ACHN (cell line): ENCODE measurements around the gene CACTIN.
"Not testable (repeated sequence)": the region's sequence is repeated elsewhere in the genome, so short reads cannot be mapped to it uniquely, and the experiment has no call there.

Source experiments
- DNase-seq: peaks from one replicate; pipeline ENCODE4 v3.0.0-alpha.2; 2015
- in situ Hi-C: cut with HindIII; loops from 2 replicates; pipeline ENCODE4 v1.10.0; 2017; ENCODE audit warnings: low sequenced_read_pairs, low pct_ligation_motif_present, low pct_unique_long_range_greater_than_20kb

The CACTIN gene

DNA sequence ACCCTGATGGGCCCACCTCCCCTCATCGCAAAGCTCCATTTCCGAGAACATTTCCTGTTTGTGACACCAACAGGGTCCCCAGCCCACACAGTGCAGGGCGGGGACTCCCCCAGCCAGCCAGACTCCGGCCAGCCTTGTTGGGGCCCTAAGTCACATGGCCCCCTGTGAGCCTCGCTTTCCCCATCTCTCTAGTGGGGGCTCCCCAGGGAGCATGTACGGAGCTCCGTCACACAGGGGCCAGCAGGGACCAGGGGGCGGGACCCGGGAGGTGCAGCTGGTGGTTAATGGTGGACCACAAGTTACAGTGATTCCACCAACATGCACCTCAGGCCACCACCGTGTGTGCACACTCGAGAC is 21.6 kb downstream of the CACTIN start:
- no peak for DNase-seq
- in situ Hi-C loops: no loop called here

DNA sequence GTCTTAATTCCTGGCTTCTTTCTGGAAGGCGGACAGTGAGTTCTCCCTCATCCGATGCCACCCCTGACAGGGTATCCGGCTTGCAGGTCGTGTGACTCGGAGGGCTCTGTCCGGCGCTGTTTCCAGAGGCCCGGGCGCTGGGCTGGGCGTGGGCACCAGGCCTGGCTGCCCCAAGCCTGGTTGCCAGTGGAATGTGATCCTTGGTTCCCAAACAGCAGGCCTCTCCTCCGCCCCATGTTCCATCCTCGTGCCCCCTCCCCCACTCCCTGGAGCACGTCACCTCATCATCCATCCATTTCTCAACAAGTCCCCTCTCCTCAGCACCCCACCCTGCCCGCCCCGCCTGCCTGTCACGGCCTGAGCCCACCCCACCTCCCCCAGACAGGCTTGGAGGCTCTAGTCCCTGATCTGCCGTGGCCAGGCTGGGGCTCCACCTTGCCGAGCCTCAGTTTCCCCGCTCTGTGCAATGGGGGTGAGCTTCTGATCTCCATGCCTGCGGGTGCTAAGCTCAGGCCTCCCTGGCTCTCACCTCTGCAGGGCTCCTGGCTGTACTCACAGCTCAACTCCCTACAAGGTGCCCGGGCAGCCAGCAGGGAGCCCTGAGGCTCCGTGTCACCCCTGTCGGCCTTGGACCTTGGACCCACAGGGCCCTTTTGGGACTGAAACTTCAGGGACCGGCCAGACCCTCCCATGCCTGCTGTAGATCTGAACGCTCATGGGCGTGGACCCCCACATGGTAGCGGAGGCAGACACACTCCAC is 22.2 kb downstream of the CACTIN start:
- in situ Hi-C loops: no loop called here
- no peak for DNase-seq

DNA sequence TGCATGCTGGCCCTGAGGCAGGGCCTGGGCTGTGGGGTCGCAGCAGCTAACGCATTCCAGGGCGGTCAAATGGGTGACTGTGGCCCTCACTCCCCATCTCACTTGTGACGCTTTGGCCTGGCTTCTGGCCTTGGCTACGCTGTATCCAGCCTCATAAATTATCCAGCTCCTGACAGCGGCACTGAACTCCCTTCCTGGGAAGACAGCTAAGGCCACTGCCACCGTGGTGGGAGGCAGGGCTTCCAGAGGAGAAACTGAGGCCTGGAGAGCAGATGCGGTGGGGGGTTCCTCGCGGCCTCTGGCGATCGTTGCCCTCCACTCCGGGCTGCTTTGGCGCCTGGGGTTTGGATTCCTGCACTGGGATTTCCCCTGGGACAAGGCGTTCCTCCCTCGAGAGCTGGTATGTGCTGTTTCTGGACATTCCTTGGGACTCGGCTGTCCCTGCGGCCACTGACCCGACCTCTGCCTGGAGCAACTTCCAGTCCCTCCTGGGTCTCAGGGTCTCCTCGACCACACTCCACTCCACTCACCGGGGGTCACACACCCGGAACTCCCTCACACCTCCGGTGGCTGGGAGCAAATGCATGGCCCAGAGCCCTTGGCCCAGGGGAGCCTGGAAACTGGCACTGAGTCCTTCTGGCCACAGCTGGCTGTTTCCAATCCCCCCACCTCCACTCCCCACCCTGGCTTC is 23.3 kb downstream of the CACTIN start:
- in situ Hi-C loops: no loop called here

DNA sequence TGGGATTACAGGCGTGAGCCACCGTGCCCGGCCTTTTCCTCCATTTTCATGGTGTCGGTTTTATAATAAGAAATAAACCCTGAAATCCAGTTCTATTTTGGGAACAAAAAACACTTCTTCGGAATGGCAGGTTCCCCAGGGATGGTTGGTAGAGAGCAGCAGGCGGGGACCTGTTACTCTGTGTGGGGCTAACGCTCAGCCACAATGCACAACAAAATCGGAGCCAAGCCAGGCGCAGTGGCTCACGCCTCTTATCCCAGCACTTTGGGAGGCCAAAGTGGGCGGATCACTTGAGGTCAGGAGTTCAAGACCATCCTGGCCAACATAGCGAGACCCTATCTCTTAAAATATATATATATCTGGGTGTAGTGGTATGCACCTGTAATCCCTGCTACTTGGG is 25.6 kb downstream of the CACTIN start:
- DNase-seq: no peak
- in situ Hi-C loops: no loop called here

More for the DNA sequence above, 23.3 kb downstream of the CACTIN start:
- no peak for DNase-seq

DNA sequence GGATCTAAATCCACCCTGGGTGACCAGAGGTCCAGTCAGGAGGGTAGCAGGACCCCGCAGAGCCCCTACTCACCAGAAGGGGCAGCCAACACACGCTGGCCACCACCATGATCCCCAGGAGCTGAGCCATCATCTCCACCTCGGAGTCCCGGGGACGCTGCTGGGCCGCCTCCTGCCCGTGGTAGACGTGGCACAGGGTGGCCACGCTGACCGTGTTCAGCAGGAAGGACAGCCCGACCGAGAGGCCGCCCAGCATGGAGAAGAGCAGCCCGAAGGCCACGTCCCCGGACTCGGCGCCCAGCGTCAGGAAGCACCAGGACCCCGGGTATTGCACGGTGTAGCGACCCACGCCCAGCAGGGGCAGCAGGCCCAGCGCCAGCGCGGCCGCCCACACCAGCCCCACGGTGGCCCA is 26.8 kb downstream of the CACTIN start:
- peak; percentile 8 for DNase-seq
- in situ Hi-C loops: no loop called here

DNA sequence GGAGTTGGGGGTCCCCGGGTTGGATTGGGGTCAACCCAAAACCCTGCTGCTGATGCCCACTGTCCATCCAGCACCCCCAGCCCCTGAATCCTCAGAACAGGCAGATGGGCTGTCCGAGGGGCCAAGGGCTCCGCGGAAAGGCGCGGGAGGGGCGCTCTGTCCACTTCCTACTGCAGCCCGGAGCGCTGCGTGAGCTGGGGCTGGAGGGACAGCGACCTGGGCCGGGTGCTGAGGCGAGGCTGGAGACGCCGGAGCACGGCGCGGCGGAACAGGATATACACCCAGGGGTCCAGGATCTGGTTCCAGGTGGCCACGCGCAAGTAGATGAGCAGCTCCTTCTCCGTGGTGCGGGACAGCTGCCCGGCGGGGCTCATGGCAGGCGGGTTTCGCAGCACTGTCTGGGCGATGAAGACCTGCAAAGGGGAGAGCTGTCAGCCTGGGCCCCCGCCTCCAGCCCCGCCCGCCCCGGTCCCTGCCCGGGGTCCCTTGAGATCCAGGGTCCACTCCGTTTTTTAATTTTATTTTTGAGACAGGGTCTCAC is 31.0 kb downstream of the CACTIN start:
- no peak for DNase-seq
- in situ Hi-C loops: no loop called here

DNA sequence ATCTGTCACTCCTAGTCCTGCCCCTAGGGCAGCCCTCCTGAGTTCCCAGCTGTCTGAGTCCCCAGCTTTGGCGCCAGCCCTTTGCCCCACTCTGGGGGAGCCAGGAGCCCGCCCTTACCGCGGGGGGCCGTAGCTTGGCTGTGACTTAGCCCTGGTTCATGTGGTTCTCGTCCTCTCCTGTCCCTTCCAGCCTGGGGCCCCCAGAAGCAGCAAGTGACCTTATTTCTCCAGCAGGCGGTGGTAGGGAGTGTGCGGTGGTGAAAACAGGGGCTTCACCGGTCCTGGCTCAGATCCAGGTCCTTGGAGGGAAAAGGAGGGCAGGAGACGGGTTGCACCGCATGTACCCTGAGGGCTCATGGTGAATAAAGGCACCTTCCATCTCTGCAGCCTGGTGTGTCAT is 33.4 kb downstream of the CACTIN start:
- no peak for DNase-seq
- in situ Hi-C loops: no loop called here

DNA sequence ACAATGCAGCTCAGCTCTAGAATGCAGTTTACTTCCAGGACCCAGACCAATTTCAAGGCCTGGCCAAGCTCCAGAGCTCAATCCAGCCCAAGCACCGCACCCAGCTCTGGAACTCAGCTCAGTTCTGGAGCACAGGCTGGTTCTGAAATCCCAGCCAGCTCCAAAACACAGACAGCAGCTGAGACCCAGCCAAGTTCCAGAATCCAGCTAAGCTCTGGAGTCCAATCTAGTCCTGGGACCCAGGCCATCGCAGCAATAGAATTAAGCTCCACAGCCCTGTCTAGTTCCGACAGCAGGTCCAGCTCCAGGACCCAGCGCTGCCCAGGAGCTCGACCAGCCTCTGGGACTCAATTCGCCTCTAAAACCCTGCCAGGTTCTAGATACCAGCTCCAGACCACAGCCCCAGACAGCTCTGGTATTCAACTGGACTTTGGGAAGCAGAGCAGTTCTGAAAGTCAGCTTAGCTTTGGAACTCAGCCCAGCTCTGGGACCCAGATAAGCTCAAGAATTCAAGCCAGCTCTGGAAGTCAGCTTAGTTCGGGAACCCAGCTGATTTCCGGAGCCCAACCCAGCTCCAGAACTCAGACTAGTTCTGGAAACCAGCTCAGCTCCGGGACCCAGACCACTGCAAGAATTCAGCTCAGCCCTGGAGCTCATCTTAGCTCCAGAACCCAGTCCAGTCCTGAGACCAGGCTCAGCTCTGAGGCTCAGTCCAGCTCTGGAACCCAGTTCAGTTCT is 34.5 kb downstream of the CACTIN start:
- no peak for DNase-seq
- in situ Hi-C loops: no loop called here

DNA sequence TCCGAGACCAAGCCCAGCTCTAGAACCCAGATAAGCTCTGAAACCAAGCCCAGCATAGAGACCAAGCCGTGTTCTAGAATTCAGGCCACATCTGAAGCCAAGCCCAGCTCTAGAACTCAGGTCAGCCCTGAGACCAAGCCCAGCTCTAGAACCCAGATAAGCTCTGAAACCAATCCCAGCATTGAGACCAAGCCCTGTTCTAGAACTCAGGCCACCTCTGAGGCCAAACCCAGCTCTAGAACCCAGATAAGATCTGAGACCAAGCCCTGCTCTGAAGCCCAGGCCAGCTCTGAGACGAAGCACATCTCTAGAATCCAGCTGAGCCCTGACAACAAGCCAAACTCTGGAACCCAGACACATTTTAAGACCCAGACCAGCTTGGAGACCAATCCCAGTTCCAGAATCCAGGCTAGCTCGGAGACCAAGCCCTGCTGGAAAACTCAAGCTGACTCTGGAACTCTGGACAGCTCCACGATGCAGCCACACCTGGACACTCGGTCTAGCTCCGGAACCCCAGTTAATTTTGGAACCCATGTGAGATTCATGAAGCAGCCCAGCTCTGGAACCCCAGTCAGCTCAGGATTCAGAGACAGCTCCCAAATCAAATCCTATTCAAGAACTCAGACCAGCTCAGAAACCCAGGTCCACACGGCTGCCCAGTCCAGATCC is 35.5 kb downstream of the CACTIN start:
- no peak for DNase-seq
- in situ Hi-C loops: no loop called here

DNA sequence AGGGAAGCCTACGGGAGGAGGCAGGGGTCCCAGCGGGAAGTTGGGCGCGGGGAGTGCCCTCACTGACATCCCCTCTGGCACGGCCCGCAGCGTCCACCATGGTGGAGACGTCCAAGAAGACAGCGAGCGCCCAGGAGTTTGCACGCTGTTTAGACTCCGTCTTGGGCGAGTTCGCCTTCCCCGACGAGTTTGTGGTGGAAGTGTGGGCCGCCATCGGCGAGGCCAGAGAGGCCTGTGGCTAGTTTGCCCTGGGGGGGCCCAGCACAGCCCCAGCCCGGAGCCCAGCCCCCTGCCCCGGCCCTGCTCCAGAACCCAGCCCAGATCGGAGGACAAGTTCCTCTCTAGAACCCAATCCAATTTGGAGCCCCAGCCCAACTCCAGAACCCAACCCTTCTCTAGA is 36.6 kb downstream of the CACTIN start:
- no peak for DNase-seq
- in situ Hi-C loops: no loop called here

DNA sequence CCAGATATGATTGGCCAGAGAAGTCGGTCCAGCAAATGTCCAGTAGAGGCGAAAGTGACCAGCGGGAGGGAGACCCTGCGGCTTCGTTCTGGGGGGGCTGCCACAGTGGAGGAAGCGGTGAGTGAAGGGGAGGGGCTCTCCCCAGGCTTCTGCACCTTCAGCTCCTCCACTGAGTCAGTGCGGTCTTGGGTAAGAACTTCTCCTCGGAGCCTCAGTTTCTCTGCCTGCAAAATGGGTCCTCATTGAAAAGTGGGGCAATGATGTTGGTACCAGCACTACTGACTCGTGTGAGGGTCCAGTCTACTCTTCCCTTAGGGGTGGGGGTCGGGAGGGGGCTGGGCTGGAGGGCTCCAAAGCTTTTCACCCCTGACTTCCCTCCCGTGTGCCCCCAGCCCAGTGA is 37.2 kb downstream of the CACTIN start:
- no peak for DNase-seq
- in situ Hi-C loops: no loop called here

DNA sequence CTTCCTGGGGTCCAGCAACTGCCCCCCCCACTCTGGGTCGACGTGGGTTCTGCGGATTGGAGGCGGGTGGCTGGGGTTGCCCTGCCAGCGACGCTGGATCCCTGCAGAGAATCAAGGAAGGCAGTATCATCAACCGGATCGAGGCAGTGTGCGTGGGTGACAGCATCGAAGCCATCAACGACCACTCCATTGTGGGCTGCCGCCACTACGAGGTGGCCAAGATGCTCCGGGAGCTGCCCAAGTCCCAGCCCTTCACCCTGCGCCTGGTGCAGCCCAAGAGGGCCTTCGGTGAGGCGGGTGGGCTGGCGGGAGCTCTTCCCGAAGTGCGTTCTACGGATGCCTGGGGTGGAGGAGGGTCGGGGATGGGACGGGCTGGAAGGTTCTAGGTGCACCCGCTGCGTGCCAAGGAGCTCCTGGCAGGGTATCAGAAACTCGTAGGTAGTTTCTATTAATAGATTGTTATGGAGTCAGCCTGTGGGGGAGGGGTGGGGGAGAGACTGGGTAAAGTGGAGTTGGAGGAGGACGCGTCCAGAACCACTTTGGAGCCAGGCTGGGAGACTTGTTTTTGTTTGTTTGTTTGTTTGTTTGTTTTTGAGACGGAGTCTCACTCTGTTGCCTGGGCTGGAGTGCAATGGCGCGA is 39.8 kb downstream of the CACTIN start:
- in situ Hi-C loops: no loop called here
- DNase-seq: no peak

DNA sequence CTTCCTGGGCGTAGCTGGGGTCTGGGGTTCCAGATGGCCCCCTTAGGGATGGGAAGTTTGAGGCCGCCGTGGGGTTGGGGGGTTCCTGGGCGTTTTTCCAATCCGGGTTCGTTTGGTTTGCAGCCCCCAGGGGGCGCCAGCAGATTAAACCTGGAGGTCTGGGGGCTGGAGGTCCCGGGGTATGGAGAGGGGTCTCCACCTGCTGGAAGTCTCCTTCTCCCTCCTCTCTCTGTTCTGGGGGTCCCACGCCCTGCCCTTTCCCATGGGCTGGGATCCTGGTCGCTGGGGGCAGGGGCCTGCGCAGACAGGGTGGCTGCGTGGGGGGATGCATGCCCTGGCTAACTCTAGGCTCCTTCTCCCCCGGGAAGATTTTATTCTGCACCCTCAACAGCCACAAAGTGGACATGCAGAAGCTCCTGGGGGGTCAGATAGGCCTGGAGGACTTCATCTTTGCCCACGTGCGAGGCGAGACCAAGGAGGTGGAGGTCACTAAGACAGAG is 40.4 kb downstream of the CACTIN start:
- in situ Hi-C loops: no loop called here
- no peak for DNase-seq

DNA sequence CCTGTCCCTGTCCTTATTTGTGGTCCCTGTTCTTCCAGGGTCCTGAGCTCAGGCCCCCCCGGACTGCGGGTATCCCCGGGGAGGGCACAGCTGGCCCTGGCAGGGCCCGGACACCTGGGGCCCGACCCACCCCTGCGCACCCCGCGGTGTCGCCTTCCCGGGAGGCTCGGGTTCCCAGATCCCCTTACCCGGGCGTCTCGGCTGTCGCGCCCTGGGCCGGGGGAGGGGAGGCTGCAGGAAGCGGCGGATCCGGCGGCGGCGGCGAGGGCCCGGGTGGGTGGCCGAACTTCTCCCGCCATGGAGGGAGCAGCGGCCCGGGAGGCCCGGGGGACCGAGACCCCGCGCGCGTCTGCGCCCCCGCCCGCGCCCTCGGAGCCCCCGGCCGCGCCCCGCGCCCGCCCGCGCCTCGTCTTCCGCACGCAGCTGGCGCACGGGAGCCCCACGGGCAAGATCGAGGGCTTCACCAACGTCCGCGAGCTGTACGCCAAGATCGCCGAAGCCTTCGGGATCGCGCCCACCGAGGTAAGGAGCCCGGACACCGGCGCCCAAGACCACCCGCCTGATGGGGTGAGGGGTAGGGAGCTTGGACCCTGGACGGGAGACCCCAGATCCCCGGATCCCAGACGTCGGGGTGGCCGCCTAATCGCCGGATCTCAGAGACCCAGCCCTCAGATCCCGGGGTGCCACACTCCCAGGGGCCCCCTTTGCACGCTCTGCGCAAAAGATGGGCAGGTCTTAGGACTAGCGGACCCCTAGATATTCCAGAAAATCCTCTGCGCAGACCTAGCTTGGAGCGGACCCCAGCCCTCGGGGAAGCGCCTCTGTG is 41.1 kb downstream of the CACTIN start, which contains the start of gene GIPC3:
TSS of gene GIPC3 (plus strand) at position 178 of the 826 bp plus-strand sequence. CDS start at position 298, 120 bp downstream.
- in situ Hi-C loops: no loop called here
- no peak for DNase-seq

DNA sequence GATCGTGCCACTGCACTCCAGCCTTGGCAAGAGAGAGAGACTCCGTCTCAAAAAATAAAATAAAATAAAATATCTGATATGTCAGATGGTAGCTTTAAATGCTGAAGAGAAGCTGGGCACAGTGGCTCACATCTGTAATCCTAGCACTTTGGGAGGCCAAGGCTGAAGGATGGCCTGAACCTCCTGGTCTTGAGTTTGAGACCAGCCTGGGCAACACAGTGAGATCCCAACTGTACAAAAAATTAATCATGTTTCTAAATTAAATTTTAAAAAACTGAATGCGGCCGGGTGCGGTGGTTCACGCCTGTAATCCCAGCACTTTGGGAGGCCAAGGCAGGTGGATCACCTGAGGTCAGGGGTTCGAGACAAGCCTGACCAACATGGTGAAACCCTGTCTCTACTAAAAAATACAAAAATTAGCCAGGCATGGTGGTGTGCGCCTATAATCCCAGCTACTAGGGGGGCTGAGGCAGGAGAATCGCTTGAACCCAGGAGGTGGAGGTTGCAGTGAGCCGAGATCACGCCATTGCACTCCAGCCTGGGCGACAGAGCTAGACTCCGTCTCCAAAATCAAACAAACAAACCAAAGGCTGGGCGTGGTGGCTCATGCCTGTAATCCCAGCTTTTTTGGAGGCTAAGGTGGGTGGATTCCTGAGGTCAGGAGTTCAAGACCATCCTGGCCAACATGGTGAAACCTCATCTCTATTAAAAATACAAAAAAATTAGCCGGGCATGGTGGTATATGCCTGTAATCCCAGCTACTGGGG is 42.4 kb downstream of the CACTIN start:
- DNase-seq, in situ Hi-C loops: not testable (repeated sequence)

DNA sequence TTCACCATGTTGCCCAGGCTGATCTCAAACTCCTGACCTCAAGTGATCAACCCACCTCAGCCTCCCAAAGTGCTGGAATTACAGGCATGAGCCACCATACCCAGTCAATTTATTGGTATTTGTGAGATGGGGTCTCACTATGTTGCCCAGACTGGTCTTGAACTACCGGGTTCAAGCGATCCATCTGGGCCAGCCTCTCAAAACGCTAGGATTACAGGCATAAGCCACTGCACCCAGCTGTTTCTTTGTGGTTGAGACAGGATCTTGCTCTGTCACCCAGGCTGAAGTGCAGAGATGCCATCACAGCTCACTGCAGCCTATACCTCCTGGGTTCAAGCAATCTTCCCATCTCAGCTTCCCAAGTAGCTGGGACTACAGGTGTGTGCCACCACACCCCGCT is 44.8 kb downstream of the CACTIN start:
- in situ Hi-C loops, DNase-seq: not testable (repeated sequence)
